Hepatocyte (in vitro differentiated cells): ENCODE measurements around the gene LRP1B. TPM values are rescaled to one million over a fixed set of nuclear protein-coding genes. Genes with fewer than 3 reads are reported as not detected.
"Not testable (repeated sequence)": the region's sequence is repeated elsewhere in the genome, so short reads cannot be mapped to it uniquely, and the experiment has no call there.

Experiments used
- DNase-seq: peaks from one replicate; pipeline ENCODE4 v3.0.0-alpha.2; 2016; ENCODE audit warnings: low spot score
- H2AFZ ChIP-seq: fragments of 200-600 bp; sonication (generic); 2 replicates; pipeline ENCODE4 v1.6.0; 2016; ENCODE audit warnings: antibody characterized with exemption, mild to moderate bottlenecking
- H3K27ac ChIP-seq: fragments of 200-600 bp; sonication (generic); 2 replicates; pipeline ENCODE4 v1.5.1; 2016; ENCODE audit warnings: mild to moderate bottlenecking
- H3K27me3 ChIP-seq: fragments of 200-600 bp; sonication (generic); 2 replicates; pipeline ENCODE4 v1.6.1; 2016
- H3K36me3 ChIP-seq: fragments of 200-600 bp; sonication (generic); replicated peaks from 2 replicates; pipeline ENCODE4 v1.5.1; 2016; ENCODE audit warnings: low read depth; ENCODE audit not compliant: insufficient read depth
- H3K4me1 ChIP-seq: fragments of 200-600 bp; sonication (generic); 2 replicates; pipeline ENCODE4 v1.5.1; 2016; ENCODE audit warnings: mild to moderate bottlenecking, moderate library complexity; ENCODE audit not compliant: insufficient read depth
- H3K4me2 ChIP-seq: fragments of 200-600 bp; sonication (generic); 2 replicates; pipeline ENCODE4 v1.6.0; 2016
- H3K4me3 ChIP-seq: fragments of 200-600 bp; sonication (generic); 2 replicates; pipeline ENCODE4 v1.5.1; 2016; ENCODE audit warnings: mild to moderate bottlenecking
- H3K79me2 ChIP-seq: fragments of 200-600 bp; sonication (generic); 2 replicates; pipeline ENCODE4 v1.6.0; 2017; ENCODE audit warnings: mild to moderate bottlenecking
- H3K9me2 ChIP-seq: fragments of 200-600 bp; sonication (generic); replicated peaks from 2 replicates; pipeline ENCODE4 v1.6.0; 2017; ENCODE audit warnings: mild to moderate bottlenecking; ENCODE audit not compliant: insufficient read depth
- H3K9me3 ChIP-seq: fragments of 200-600 bp; sonication (generic); 2 replicates; pipeline ENCODE4 v1.5.1; 2016; ENCODE audit warnings: low read depth, mild to moderate bottlenecking
- H4K20me1 ChIP-seq: fragments of 200-600 bp; sonication (generic); 2 replicates; pipeline ENCODE4 v1.6.0; 2016; ENCODE audit warnings: mild to moderate bottlenecking; ENCODE audit not compliant: insufficient read depth, poor library complexity, severe bottlenecking
- EZH2 ChIP-seq: fragments of 200-600 bp; sonication (generic); IDR thresholded peaks from 2 replicates; pipeline ENCODE4 v1.6.1; 2016; ENCODE audit warnings: antibody characterized with exemption, mild to moderate bottlenecking, borderline replicate concordance
- EZH2phosphoT487 ChIP-seq: fragments of 200-600 bp; sonication (generic); IDR thresholded peaks from one replicate; pipeline ENCODE4 v1.6.1; 2018; ENCODE audit warnings: antibody characterized with exemption, mild to moderate bottlenecking, low read depth, moderate library complexity; ENCODE audit not compliant: unreplicated experiment, severe bottlenecking
- WGBS: methylation state at CpG from one replicate; pipeline ENCODE4 v1.1.6; 2016; ENCODE audit warnings: low lambda C conversion rate; ENCODE audit errors: missing lambda C conversion rate; 5-methylcytosine and 5-hydroxymethylcytosine counted together
- polyA plus RNA-seq: library from polyadenylated mRNA; unstranded; fragments of >200 nt; fragmentation: Nextera tagmentation; extraction: Ambion mirVana; gene quantifications from 2 replicates; pipeline ENCODE4 v1.2.1, GENCODE V29; 2016
- total RNA-seq: library from RNA; depleted of rRNA; stranded (reverse); fragments of >200 nt; gene quantifications from 2 replicates; pipeline ENCODE4 v1.2.3, GENCODE V29; 2014
- TF ChIP-seq, protein P1 (sequence below): fragments of 200-600 bp; sonication (generic); IDR thresholded peaks from 2 replicates; pipeline ENCODE4 v1.5.1; 2016; ENCODE audit warnings: antibody characterized with exemption, mild to moderate bottlenecking; ENCODE audit not compliant: poor library complexity

The LRP1B gene
- total and polyA plus RNA-seq, 2 experiments from 2014 or later, result 0.65 to 2.0 TPM

DNA sequence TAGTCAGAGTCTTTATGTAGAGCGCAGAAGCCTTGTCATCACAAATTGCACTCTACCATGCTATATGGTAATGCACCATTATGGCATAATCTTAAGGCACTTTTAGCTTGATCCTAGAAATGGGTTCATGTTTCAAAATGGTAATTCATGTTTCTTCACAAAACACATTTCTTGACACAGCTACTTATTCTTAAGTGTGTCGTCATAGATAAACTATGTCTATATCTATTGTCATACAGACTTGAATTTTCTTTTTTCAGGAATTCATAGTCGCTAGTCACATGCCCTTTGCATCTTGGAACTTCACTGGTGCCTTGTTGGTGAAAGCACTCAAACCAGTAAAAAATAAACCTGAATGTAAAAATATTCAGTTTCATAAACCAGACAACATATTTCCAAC is 1578.2 kb downstream of the LRP1B start:
- no peaks in the 10 kb centered on the region for H3K9me3 ChIP-seq
- no peaks in the 10 kb centered on the region for H3K27me3 ChIP-seq
- no peaks in the 10 kb centered on the region for H3K36me3 ChIP-seq
- no peak overlapping the region for H3K4me2 ChIP-seq
- TF ChIP-seq EZH2phosphoT487 (no peak), EZH2 (no peak)
- TF ChIP-seq, protein P1, sequence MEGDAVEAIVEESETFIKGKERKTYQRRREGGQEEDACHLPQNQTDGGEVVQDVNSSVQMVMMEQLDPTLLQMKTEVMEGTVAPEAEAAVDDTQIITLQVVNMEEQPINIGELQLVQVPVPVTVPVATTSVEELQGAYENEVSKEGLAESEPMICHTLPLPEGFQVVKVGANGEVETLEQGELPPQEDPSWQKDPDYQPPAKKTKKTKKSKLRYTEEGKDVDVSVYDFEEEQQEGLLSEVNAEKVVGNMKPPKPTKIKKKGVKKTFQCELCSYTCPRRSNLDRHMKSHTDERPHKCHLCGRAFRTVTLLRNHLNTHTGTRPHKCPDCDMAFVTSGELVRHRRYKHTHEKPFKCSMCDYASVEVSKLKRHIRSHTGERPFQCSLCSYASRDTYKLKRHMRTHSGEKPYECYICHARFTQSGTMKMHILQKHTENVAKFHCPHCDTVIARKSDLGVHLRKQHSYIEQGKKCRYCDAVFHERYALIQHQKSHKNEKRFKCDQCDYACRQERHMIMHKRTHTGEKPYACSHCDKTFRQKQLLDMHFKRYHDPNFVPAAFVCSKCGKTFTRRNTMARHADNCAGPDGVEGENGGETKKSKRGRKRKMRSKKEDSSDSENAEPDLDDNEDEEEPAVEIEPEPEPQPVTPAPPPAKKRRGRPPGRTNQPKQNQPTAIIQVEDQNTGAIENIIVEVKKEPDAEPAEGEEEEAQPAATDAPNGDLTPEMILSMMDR, result no peak
- no peaks in the 10 kb centered on the region for H3K79me2 ChIP-seq
- no peak for DNase-seq
- no peaks in the 10 kb centered on the region for H4K20me1 ChIP-seq
- no peak overlapping the region for H2AFZ ChIP-seq
- no peak overlapping the region for H3K4me3 ChIP-seq
- H3K9me2 ChIP-seq, result no peaks in the 10 kb centered on the region
- no peak overlapping the region for H3K27ac ChIP-seq
- H3K4me1 ChIP-seq, result peaks cover 5% of the 10 kb centered on the region
- 98% methylated on average over 3 of the region's 3 CpGs for WGBS

DNA sequence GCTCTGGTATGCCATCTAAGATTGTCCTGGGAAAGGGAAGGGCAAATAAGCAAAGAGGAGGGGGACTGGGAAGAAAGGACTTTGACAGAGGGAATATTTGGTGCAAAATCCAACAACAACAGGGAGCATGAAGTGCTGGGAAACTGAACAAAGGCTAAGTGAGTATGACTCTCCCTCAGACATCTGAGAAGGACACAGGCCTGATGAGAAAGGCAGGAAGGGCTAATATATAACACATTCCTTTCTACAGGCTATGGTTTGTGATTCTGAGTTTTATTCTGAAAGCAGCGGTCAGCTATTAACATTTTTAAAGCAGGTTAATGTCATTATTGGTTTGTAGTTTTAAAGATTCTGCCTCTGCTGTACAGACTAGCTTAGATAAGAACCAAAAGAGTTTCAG is 1579.5 kb downstream of the LRP1B start:
- Histone ChIP-seq H3K27ac (no peak overlapping the region), H3K4me3 (no peak overlapping the region), H3K4me1 (peaks cover 5% of the 10 kb centered on the region), H3K79me2 (no peaks in the 10 kb centered on the region), H3K27me3 (no peaks in the 10 kb centered on the region), H3K9me2 (no peaks in the 10 kb centered on the region), H2AFZ (no peak overlapping the region), H3K4me2 (no peak overlapping the region), H3K9me3 (no peaks in the 10 kb centered on the region), H3K36me3 (no peaks in the 10 kb centered on the region), H4K20me1 (no peaks in the 10 kb centered on the region)
- TF ChIP-seq EZH2 (no peak), EZH2phosphoT487 (no peak)
- TF ChIP-seq, protein P1, result no peak
- no peak for DNase-seq
- WGBS, result 69% methylated on average over 1 of the region's 1 CpG

DNA sequence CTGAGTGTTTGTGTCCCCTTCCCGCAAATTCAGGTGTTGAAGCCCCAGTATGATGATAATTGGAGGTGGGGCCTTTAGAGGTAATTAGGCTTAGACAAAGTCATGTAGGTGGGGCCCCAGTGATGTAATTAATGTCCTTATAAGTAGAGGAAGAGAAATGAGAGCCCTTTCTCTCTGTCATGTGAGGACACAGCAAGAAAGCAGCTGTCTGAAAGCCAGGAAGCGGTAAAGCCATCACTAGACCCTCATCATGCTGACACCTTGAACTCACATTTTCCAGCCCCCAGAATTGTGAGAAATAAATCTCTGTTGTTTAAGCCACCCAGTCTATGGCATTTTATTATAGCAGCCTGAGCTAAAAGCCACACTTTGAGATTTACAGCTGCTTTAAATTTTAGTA is 1580.0 kb downstream of the LRP1B start:
- no peaks in the 10 kb centered on the region for H3K9me3 ChIP-seq
- no peak overlapping the region for H3K4me3 ChIP-seq
- TF ChIP-seq EZH2phosphoT487 (no peak), EZH2 (no peak)
- TF ChIP-seq, protein P1, result no peak
- WGBS, result 84% methylated on average over 2 of the region's 2 CpGs
- no peak overlapping the region for H3K4me2 ChIP-seq
- peaks cover 5% of the 10 kb centered on the region for H3K4me1 ChIP-seq
- no peak for DNase-seq
- no peak overlapping the region for H2AFZ ChIP-seq
- no peaks in the 10 kb centered on the region for H3K27me3 ChIP-seq
- H3K36me3 ChIP-seq, result no peaks in the 10 kb centered on the region
- no peaks in the 10 kb centered on the region for H3K79me2 ChIP-seq
- no peaks in the 10 kb centered on the region for H4K20me1 ChIP-seq
- no peak overlapping the region for H3K27ac ChIP-seq
- no peaks in the 10 kb centered on the region for H3K9me2 ChIP-seq

DNA sequence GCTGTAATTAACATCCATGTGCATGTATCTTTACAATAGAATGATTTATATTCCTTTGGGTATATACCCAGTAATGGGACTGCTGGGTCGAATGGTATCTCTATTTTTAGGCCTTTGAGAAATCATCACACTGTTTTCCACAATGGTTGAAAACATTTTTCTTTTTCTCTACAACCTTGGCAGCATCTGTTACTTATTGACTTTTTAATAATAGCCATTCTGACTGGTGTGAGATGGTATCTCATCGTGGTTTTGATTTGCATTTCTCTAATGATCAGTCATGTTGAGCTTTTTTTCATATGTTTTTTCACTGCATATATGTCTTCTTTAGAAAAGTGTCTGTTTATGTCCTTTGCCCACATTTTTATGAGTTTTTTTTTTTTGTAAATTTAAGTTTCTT is 1586.0 kb downstream of the LRP1B start:
- WGBS, result 82% methylated on average over 2 of the region's 2 CpGs

More for the DNA sequence above, 1586.0 kb downstream of the LRP1B start:
- DNase-seq, H3K36me3 ChIP-seq, H4K20me1 ChIP-seq, H3K9me3 ChIP-seq, H3K4me1 ChIP-seq, H3K27ac ChIP-seq, H3K4me3 ChIP-seq, H3K27me3 ChIP-seq, H3K9me2 ChIP-seq, H3K4me2 ChIP-seq, H2AFZ ChIP-seq, H3K79me2 ChIP-seq: not testable (repeated sequence)
